HG03565 (cell line): ENCODE data around the gene LMO2.
A peak's percentile ranks its signal among the peaks of the same experiment; 100 is the strongest.
"Not testable (repeated sequence)": the region's sequence is repeated elsewhere in the genome, so short reads cannot be mapped to it uniquely, and the experiment has no call there.

ENCODE experiments used
- ATAC-seq: cut with Tn5 transposase; IDR thresholded peaks from one replicate; pipeline ENCODE4 v1.9.1; 2021; ENCODE audit warnings: mild to moderate bottlenecking, moderate library complexity; ENCODE audit not compliant: unreplicated experiment

LMO2 gene

DNA sequence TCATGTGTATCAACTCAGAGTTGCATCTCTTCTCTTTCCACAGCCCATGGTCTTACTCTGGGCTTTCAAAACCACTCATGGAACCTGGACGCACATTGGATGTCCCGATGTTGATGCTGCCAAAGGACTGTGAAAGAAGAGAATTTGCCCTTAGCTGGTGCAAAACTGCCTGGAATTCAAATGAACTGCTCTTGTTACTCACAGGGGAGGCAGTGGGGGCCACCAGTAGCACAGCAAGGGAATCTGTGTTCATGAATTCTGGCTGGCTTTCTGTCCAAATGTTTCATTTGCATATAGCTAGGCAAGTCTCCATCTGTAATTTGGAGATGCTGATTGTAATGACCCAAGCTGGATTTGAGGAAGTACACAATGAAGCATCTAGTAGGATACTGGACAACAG lies 24.9 kb downstream of the LMO2 start:
- no peak for ATAC-seq

DNA sequence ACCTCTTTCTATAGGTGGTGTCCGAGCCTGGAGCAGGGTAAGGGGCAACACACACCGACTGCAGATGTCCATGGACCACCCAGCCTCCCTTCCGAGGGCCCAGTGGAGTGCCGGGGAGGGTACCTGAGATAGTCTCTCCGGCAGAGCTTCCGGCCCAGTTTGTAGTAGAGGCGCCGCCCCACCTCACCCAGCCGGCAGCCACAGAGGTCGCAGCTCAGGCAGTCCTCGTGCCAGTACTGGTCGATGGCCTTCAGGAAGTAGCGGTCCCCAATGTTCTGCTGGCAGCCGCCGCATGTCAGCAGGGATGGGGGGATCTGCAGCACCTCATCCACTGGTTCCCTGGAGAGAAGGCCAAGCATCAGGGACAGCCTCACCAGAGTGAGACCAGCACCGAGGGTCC lies 27.4 kb downstream of the LMO2 start:
- no peak for ATAC-seq

DNA sequence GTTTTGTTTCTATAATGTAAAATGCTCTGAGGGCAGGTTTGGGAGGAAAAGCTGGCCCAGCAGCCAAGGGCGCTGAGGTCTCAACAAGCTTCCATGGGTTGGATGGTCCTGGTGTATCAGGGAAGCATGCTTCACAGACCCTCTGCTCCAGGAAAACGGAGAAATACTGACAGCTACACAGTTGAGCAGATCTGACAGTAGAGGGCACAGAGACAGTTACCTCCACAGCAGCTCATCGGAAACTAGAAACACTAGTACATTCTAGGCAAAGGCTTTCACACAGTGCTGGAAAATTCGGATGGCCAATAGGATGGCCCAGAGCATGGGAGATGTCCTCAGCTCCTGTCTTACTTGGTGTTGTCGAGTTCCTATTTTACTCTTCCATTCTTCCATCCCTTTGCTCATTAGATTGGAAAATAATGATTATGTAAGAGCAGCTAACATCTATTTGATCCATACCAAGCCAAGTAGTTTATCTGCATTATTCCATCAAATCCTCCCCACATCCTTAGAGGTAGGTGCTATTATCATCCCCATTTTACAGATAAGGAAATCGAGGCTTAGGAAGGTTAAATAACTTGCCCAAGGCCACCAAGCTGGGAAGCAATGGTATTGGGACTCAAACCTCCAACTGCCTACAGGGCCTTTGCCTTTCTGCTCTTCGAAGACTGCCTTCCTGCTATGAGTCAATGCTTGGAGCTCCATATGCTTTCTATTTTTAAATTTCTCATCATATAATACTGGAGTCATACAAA lies 28.3 kb downstream of the LMO2 start:
- ATAC-seq, result no peak

DNA sequence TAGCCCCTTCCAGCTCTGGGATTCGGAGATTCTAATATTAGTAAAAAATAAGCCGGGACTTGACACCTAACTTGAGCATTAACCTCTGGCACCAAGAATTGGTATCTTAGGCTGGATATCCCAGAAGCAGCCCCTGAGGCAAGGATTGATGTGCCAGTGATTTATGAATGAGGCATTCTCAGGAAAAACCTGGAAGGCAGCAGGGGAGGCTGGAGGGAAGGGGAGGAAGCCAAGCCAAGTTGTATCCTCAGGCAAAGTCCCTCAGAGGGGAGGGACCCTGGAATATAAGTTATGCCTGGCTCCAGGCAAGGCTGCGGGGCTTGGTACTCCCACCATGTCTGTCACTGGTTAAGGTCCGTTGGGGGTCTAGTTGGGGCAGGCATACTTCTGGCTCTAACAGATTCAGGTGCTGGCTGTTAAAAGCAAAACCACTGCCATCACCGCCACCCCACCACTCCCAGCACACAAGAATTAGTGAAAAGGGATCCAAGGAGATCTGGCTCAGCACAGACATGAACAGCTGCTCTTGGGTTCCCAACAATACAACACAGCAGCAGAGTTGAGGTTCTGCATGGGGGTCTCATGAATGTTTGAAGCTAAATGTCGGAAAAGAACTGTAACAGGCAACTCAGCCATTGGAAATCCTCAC lies 29.8 kb downstream of the LMO2 start:
- no peak for ATAC-seq

DNA sequence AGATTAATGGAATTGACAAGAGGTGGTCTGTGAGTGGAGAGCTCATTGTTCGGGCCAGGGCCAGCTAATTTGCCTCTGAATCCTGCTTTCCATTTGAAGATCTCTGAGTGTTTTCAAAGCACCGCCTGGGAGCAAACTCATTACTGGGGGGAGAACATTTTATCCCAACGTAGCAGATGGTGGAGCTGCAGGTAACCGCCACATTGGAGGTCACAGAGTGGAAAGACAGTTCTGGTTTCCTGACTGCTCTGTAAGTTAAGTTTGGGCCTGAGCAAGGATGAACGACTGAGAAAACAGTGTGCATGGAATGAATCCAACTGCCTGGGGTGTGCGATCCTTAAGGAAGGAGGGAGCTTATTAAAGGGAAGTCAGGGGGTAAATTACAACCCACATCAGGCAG lies 30.5 kb downstream of the LMO2 start:
- no peak for ATAC-seq

DNA sequence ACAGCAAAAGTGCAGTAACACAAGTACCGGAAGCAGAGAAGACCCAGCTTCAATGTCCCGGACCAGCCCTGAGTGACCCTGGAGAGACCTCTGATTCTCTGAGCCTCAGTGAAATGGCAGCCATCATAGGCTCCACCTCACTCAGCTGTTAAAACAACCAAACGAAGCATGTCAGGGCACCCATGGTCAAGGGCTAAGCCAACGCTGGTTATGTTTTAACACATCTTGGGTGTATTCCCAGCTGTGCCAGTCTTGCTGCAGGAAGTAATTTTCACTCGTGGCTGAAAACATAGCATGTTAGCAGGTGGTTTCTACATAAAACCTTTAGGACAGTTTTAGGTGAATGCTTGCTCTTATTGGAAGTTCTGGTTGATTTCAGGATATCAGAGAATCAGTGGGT lies 30.9 kb downstream of the LMO2 start:
- no peak for ATAC-seq

DNA sequence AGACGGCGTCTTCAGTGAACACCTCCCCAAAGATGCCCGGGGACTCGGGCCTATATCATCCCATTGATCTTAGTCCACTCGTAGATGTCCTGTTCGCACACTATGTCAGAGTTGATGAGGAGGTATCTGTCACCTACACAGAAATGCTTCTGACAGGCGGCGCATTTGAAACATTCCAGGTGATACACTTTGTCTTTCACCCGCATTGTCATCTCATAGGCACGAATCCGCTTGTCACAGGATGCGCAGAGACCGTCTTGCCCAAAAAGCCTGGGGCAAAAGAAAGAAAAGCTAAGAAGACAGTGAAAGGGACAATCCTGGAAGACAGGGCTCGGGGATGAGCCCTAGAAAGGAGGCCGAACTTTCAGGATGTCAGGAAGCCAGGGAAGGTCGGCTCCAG lies 32.6 kb downstream of the LMO2 start:
- ATAC-seq, result no peak

DNA sequence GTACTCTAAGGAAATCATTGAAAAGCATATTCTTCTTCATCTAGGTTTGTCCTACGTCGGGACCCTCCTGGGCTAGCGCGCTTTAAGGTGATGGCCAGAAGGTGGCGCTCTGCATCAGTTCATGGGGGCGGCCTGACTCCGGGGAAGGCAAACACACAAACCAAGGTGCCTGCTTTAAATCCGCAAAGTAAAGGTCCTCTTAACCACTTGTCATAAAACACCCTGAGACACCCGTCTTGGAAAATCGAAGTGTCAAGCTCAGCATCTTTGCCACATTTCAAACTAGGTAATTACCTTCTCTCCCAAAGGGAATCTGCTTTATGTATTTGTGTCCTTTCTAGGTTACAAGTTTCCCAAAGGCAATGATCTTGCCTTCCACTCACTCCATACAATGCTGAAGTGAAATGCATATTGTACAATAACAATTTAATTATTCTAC lies 33.9 kb downstream of the LMO2 start:
- peak; percentile 49 for ATAC-seq

DNA sequence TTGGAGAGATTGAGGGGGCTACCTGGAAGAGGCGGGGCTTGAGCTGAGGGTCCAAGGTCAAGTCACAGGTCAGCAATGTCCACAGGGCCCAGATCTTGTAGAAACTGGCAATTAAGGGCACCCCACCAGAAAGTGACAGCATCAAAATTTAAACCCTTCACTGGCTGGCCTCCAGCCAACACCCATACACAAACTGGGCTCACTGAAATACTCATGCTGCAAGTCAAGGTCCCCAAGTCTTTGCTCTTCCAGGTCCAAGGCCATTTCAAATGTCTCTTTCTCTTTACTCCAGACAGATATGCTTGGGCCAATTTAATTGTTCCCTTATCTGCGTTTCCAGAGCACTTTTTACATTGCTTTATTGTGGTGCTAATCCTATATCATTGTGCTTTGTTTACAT lies 36.4 kb downstream of the LMO2 start:
- ATAC-seq, result no peak

DNA sequence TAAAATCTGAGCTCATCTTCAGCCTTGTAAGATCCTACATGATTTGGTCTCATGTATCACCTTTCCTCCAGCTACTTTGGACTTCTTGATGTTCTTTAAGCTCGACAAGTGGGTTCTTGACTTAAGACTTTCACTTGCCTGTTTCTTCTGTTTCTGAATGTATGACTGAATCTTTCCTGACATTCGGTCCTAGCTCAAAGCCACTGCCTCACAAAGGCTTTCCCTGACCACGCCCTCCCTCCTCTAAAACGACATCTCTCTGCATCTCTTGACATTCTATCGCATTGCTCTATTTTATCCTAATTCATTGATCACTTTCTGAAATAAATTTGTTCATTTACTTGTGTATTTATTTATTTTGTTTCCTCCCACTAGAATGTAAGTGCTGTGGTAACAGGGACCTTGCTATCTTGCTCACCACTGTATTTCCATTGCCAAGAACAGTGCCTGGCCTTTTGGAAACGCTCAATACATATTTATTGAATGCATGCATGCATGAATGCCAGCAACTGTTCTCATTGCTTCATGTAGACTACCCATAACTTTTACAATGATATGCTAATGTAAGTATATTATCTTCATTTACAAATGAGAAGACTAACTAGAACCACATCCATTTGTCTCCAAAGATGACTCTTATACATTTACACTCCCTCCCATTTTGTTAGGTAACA lies 43.0 kb downstream of the LMO2 start:
- ATAC-seq, result no peak

DNA sequence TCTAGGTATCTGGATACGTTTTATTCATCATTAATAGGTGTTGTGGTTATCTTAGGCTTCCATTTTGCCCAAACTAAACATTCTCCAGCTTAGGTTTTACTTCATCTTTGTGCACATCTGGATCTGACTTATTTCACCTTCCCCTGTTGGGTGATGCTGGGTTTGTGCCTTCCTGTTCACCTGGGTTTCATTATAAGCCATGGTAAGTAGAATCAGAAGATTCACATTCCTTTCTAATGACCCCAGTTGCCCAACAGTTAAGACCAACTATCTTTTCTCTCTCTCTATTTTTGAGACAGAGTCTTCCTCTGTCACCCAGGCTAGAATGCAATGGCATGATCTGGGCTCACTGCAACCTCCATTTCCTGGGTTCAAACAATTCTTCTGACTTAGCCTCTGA lies 44.6 kb downstream of the LMO2 start:
- no peak for ATAC-seq

DNA sequence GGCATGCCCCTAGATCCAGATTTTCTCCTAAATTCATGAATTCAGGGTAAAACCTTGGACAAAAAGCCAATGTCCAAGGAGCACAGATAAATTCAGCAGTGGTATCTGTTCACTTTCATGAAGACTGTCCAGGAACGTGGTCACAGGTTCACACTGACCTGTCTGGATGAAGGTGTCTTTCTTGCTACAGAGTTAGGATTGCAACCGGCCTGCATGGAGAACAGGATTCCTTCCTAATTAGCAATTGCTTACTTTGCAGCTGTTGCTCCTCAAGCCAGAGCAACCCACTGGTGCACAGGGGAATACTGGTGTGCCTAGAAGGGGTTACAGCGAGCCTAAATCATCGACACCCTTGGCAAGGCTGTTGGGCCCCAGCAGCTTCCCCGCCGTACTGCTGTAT lies 47.6 kb downstream of the LMO2 start:
- no peak for ATAC-seq

DNA sequence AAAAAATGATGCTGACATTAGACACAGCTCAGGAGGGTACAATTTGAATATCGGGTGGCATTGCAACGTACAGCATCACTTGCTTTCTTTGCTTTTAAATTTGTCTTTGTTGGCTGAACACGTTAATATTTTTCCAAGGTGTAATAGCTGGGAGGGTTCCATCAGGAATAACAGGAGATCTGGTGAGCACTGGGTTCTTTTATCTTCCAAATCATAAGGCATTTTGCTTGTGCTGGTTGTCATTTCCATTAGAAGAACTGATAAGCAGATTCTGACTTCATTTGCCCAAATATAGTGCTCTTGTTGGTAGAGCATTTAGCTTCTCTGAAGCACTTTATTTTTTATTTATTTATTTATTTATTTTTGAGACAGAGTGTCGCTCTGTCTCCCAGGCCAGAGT lies 48.9 kb downstream of the LMO2 start:
- ATAC-seq, result no peak

DNA sequence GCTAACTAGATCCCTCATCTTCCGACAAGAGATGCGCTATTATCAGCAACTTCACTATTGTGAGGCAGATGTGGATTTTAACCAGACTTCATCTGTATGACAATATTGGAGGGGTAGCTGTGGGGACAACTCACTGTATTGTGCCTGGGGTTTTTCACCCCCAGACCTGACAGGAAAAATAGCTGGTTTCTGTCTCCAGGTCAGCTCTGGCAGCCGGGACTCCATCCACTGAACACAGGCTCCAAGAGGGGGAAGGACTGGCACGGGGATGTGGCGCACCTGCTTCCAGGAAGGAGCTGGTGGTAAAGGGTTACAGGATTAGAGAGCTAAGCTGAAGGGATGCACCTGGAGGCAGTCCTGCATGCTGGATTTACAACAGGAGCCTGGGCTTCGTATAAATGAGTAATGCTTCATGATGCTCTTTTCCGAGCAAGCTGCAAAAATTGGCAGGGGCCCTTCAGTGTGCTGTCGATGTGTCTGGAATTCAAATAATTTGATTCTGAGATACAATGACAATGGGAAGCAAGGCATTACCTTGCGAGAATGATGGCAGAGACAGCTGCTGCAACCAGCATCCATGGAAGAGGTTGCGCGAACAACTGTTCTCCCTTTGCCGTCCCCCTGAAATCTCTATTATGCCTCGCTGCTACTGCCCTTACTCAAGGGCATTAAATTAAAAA lies 49.5 kb downstream of the LMO2 start:
- no peak for ATAC-seq

DNA sequence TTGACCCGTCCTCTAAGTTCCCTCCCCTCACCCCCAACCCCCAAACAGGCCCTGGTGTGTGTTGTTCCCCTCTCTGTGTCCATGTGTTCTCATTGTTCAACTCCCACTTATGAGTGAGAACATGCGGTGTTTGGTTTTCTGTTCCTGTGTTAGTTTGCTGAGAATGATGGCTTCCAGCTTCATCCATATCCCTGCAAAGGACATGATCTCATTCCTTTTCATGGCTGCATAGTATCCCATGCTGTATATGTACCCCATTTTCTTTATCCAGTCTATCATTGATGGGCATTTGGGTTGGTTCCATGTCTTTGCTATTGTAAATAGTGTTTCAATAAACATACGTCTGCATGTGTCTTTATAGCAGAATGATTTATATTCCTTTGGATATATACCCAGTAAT lies 53.6 kb downstream of the LMO2 start:
- ATAC-seq, result not testable (repeated sequence)

DNA sequence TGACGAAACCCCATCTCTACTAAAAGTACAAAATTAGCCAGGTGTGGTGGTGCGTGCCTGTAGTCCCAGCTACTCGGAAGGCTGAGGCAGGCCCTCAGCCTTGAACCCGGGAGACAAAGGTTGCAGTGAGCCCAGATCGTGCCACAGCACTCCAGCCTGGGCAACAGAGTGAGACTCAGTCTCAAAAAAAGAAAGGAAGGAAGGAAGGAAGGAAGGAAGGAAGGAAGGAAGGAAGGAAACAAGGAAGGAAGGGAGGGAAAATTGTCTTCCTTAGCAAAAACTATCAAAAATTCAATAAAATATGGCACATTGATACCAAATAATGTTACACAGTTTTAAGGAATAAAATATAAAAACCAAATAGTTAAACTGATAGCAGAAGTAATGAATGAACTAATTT lies 54.5 kb downstream of the LMO2 start:
- ATAC-seq, result not testable (repeated sequence)

DNA sequence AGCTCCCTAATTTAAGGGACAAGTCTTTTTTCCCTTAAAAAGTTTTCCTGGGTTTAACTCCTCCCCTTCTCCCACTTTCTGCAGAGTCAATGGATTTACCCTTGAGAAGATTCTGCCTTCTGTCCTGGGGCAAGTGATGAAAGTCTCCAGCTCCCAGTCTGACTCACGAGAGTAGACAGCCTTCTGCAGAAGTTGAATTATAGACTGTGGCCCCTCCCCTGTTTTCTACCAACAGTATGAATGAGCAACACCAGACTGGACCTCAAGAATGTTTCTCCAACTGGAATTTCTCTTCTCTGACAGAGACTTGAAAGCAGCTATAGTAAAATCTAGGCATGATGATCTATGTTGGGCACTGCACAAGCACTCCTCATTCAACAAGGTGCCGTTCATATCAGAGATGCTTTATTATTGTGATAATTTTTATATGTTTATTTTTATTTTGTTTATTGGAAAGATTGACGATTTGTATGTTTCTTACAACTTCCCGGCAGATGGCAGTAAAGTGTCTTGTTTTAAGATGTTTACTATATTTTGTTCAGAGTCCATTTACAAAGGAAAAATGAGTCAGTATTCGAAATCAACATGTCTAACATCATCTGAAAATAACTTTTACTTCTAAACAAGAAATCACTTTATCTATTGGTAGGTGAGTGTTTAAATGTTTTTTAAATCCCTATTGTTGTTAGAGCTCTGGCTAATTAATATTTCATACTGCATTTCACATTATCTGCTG lies 56.6 kb downstream of the LMO2 start:
- no peak for ATAC-seq

DNA sequence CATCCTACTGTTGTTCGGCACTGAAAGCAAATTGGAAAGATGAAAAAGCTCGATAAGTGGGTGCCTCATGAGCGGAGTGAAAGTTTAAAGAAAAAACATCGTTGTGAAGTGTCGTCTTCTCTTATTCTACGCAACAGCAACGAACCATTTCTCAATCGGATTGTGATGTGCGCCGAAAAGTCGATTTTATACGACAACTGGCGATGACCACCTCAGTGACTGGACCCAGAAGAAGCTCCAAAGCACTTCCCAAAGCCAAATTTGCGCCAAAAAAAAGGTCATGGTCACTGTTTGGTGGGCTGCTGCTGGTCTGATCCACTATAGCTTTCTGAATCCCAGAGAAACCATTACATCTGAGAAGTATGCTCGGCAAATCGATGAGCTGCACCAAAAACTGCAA lies 59.2 kb downstream of the LMO2 start:
- ATAC-seq, result no peak

DNA sequence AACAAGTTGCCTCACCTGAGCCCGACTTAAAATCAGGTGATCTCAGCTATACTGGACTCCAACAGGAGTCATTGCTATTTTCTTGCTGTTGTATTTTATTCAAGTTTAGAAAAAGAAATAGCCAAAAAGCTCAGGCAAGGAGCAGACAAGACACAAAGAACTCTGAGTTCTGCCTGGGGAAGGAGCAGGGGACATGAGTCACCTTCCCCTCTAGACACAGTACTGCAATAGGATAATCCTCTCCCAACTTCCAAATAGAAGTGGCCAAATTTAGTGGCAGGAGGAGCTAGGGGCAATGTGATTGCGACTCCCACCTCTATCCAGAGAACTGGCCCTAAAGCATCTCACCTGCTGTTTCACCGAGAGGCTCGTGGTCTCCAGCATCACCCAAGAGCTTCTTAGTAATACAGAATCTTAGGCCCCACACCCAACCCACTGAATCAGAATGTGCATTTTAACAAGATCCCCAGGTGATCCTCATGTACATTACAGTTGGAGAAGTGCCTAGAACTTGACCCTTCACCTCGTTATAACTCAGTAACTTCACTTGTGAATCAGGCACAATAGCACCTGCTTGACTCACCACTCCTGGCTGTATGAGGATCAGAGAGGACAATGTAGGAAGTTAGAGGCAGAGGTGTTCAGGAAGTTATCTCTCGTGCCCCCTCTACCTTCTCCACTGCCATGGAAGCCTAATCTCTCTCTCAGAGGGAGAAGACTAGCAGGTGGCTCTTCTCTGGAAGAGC lies 60.8 kb downstream of the LMO2 start:
- ATAC-seq, result no peak

DNA sequence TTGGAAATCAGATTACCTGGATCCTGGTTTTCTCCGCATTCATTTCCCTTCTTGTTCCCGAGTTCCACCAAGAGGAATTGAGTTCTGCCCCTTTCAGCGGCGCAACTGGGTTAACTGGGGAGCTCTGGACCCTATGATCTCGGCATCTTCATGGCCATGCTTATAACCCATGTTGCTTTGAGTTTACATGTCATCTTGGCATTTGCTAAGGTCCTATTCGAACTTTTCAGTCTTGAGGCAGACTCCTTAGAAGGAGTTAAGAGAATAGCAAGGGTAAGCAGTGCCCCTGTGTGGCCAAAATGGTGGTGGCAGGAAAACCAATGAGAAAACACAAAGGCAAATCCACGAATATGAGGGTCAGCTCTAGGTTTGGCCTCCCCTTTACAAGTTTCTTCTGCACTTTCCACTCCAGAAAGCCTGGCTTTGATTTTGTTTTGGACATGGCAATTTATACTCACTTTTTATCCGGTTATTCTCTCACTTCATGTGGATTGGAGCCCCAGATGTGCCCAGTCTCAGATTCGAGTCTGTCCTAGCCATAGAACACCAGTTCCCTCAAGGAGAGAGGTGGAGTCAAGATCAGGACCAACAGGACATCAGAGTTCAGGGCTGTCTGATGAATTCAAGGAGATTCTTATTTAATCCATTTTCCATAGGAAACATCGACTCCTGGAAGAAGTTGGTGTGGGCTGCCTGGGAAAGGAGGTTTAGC lies 62.3 kb downstream of the LMO2 start:
- peak; percentile 49 for ATAC-seq
